Liver (tissue), 3 donors: ENCODE measurements around the gene ADIPOR1.

Source experiments
- CTCF ChIP-seq: fragments of 150-350 bp; IDR thresholded peaks from 2 replicates; pipeline ENCODE4 v1.5.1; 2017; ENCODE audit warnings: improper control_type of control experiment, low read depth, low read length; ENCODE audit not compliant: missing input control
- GABPA ChIP-seq, 2 donors: IDR thresholded peaks in 1 of 2; conservative IDR thresholded peaks in 1 of 2; 2 replicates each; pipeline ENCODE4 v1.6.1; 2016; ENCODE audit warnings: antibody characterized with exemption in 2 of 2, mild to moderate bottlenecking in 1 of 2, moderate library complexity in 1 of 2
- HNF4G ChIP-seq: IDR thresholded peaks from 2 replicates; pipeline ENCODE4 v1.6.1; 2016; ENCODE audit warnings: antibody characterized with exemption
- JUND ChIP-seq, 2 donors: IDR thresholded peaks; 2 replicates each; pipeline ENCODE4 v1.6.1; 2016; ENCODE audit warnings: antibody characterized with exemption in 2 of 2
- MAX ChIP-seq: IDR thresholded peaks from 2 replicates; pipeline ENCODE4 v1.6.1; 2016; ENCODE audit warnings: antibody characterized with exemption
- RAD21 ChIP-seq, 2 donors: IDR thresholded peaks; 2 replicates each; pipeline ENCODE4 v1.6.1; 2016; ENCODE audit warnings: antibody characterized with exemption in 2 of 2, mild to moderate bottlenecking in 2 of 2
- REST ChIP-seq: IDR thresholded peaks from 2 replicates; pipeline ENCODE4 v1.6.1; 2016; ENCODE audit warnings: antibody characterized with exemption, mild to moderate bottlenecking
- SP1 ChIP-seq: IDR thresholded peaks from 2 replicates; pipeline ENCODE4 v1.6.1; 2018; ENCODE audit warnings: antibody characterized with exemption, mild to moderate bottlenecking
- TAF1 ChIP-seq: conservative IDR thresholded peaks from 2 replicates; pipeline ENCODE4 v1.6.1; 2016; ENCODE audit warnings: antibody characterized with exemption, mild to moderate bottlenecking
- YY1 ChIP-seq: IDR thresholded peaks from 2 replicates; pipeline ENCODE4 v1.6.1; 2016; ENCODE audit warnings: antibody characterized with exemption, mild to moderate bottlenecking
- donor health status: healthy.
- donor health status: healthy.

GRCh38 chr1:202934755-202935154, 23.4 kb downstream of the ADIPOR1 start:
- TF ChIP-seq GABPA (IDR thresholded peaks at IDR 0.05 in 1 of 2, conservative IDR thresholded peaks at IDR 0.05 in 1 of 2) (no peak), TAF1 (no peak), CTCF (no peak), REST (peak; percentile 31), YY1 (no peak), SP1 (no peak), HNF4G (no peak), MAX (no peak), JUND (IDR thresholded peaks at IDR 0.05) (no peak), RAD21 (IDR thresholded peaks at IDR 0.05) (no peak)
